BE2C (cell line): ENCODE measurements around the gene PI3.

ENCODE experiments used
- DNase-seq: peaks from one replicate; pipeline ENCODE4 v3.0.0-alpha.2; 2020
- H3K27me3 ChIP-seq: fragments of 250-450 bp; sonication (Bioruptor Pico); 2 replicates; pipeline ENCODE4 v1.5.1; 2020; ENCODE audit warnings: mild to moderate bottlenecking
- H3K36me3 ChIP-seq: fragments of 250-450 bp; sonication (Bioruptor Pico); 2 replicates; pipeline ENCODE4 v1.5.1; 2020; ENCODE audit warnings: mild to moderate bottlenecking
- H3K4me1 ChIP-seq: fragments of 250-450 bp; sonication (Bioruptor Pico); 2 replicates; pipeline ENCODE4 v1.5.1; 2020
- H3K4me3 ChIP-seq: 2 replicates; pipeline ENCODE4 v1.5.1; 2011; ENCODE audit warnings: low read depth, low read length
- H3K9me3 ChIP-seq: fragments of 250-450 bp; sonication (Bioruptor Pico); 2 replicates; pipeline ENCODE4 v1.5.1; 2020
- TF ChIP-seq, protein P1 (sequence below): IDR thresholded peaks from 2 replicates; pipeline ENCODE4 v1.5.1; 2012; ENCODE audit warnings: mild to moderate bottlenecking, low read depth, low read length

Gene PI3

DNA sequence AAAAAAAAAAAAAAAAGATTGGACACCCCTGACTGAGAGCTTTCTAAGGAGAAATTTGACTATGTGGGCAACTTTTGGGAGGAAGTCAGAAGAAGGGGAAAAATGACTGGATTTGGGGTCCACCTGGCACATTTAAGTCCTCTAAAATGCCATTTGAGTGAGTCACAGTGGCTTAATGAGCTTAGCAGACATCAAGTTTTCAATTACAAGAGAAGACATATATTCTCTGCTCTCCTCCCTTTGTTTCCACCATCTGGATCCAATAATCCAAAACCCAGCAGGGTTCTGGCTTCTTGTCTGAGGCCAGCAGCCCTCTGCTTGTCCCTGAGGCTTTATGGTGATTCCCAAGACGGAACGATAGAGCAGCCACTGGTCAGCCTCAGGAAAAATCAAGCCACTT lies 6.9 kb downstream of the PI3 start:
- DNase-seq: no peak
- H3K4me1 ChIP-seq: no peaks in the 10 kb centered on the region
- H3K4me3 ChIP-seq: no peak overlapping the region
- H3K27me3 ChIP-seq: peaks cover 8% of the 10 kb centered on the region; the same call in 1 of the 2 replicates
- TF ChIP-seq, protein P1, sequence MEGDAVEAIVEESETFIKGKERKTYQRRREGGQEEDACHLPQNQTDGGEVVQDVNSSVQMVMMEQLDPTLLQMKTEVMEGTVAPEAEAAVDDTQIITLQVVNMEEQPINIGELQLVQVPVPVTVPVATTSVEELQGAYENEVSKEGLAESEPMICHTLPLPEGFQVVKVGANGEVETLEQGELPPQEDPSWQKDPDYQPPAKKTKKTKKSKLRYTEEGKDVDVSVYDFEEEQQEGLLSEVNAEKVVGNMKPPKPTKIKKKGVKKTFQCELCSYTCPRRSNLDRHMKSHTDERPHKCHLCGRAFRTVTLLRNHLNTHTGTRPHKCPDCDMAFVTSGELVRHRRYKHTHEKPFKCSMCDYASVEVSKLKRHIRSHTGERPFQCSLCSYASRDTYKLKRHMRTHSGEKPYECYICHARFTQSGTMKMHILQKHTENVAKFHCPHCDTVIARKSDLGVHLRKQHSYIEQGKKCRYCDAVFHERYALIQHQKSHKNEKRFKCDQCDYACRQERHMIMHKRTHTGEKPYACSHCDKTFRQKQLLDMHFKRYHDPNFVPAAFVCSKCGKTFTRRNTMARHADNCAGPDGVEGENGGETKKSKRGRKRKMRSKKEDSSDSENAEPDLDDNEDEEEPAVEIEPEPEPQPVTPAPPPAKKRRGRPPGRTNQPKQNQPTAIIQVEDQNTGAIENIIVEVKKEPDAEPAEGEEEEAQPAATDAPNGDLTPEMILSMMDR: no peak
- H3K9me3 ChIP-seq: no peaks in the 10 kb centered on the region
- H3K36me3 ChIP-seq: no peaks in the 10 kb centered on the region

DNA sequence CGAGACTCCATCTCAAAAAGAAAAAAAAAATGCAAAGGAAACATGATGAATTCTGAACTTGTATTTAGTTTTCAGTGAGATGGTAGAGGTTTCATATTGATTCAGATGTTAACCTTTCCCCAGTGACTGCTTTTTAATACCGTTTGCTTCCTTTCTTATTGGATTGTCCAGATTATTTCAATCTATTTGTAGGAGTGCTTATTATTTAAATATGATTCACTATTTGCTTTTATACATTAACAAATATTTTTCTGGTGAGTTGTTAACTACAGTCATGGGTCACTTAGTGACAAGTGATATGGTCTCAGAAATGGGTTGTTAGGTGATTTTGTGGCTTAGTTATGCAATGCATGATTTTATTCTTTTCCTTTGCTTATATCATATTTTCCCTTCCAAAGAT lies 8.4 kb downstream of the PI3 start:
- H3K36me3 ChIP-seq: no peaks in the 10 kb centered on the region

DNA sequence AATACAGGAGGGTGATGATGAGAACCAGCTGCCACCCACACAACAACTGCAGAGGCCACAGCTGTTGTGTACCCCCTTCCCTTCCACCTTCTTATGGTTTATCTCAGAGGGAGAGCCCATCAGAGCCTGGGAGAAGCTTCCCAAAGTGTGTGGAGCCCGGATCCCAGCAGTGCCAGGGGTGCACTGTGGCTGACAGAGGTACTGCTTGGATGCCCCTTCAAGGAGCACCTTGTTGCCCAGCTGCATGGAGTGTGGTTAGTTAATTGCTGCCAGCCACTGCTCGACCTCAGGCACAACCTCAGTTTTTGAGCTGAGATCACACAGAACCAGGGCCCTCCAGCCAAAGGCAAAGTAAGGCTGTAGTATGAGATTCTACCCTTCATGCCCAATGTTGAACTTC lies 13.0 kb downstream of the PI3 start:
- no peak overlapping the region for H3K4me3 ChIP-seq
- H3K9me3 ChIP-seq: no peaks in the 10 kb centered on the region
- peaks cover 13% of the 10 kb centered on the region for H3K27me3 ChIP-seq
- H3K36me3 ChIP-seq: no peaks in the 10 kb centered on the region
- DNase-seq: no peak
- no peaks in the 10 kb centered on the region for H3K4me1 ChIP-seq
- TF ChIP-seq, protein P1: no peak

More for the DNA sequence above, 8.4 kb downstream of the PI3 start:
- Histone ChIP-seq H3K4me1 (no peaks in the 10 kb centered on the region), H3K4me3 (no peak overlapping the region), H3K27me3 (no peaks in the 10 kb centered on the region), H3K9me3 (no peaks in the 10 kb centered on the region)
- DNase-seq: no peak
- TF ChIP-seq, protein P1: no peak

DNA sequence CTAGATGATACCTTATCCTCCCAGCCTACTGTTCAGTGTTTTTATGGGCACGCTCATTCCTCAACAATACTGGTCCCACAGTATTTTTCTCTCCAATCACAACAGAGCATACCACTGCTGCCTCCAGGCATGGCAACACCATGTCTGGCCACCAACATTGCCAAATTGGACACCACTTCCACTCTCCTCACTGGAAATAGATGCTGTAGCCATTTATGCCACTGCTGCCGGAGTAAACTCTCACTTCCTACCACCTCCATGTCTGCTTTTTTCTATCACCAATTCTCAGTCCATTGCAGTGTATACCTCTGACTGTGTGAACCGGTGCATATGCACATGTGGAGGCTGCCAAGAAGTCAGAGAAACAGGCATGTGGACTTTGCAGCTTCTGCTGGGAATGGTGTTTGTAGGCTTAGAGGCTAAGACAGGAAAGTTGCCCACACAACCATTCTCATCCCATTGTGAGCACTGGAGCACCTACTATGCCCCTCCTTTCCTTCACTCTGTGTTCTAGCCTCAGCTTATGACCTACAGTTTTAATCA lies 14.4 kb downstream of the PI3 start:
- no peaks in the 10 kb centered on the region for H3K4me1 ChIP-seq
- no peak for DNase-seq

DNA sequence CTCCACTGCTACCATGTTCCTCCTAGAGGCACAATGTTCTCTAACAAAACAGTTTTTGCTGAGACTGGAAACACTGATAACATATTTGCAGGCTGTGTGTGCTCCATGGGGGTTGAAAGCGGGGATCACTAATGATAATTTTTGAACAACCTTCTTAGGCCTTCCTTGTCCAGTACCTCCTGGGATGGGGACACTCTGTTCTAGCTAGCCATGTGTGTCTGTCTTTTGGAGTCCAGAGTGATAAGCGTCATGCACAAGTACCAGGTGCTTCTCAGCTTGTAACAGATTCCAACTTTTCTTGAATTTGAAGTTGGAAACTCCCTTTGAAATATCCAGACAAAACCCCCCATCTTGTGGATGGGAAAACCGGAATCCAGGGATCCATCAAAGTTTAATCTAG lies 15.2 kb downstream of the PI3 start:
- TF ChIP-seq, protein P1: no peak
- Histone ChIP-seq H3K9me3 (no peaks in the 10 kb centered on the region), H3K36me3 (no peaks in the 10 kb centered on the region), H3K27me3 (peaks cover 13% of the 10 kb centered on the region), H3K4me1 (no peaks in the 10 kb centered on the region), H3K4me3 (no peak overlapping the region)
- DNase-seq: no peak

More for the DNA sequence above, 14.4 kb downstream of the PI3 start:
- H3K27me3 ChIP-seq: peaks cover 13% of the 10 kb centered on the region
- H3K4me3 ChIP-seq: no peak overlapping the region
- TF ChIP-seq, protein P1: no peak
- no peaks in the 10 kb centered on the region for H3K9me3 ChIP-seq
- no peaks in the 10 kb centered on the region for H3K36me3 ChIP-seq

DNA sequence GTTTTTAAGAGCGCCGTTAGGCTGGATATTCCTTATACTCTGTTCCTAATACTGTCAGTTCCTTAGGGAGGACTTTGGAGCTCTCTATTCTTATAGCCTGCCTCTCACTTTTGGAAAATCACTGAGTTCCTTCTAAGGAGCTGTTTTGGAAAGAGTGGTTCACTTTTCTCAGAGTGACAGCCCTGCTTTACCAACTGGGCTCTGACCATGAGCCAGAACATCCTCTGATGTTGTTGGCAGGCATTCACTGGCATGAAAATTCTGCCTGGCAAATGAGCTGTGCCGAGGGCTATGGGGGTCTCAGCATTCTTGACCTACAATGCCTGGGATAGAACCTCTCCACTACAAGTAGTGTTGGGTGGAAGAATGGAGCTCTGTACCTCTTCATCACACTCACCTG lies 17.2 kb downstream of the PI3 start:
- DNase-seq: no peak
- TF ChIP-seq, protein P1: no peak
- Histone ChIP-seq H3K36me3 (no peaks in the 10 kb centered on the region), H3K9me3 (no peaks in the 10 kb centered on the region), H3K27me3 (peaks cover 13% of the 10 kb centered on the region), H3K4me1 (no peaks in the 10 kb centered on the region), H3K4me3 (no peak overlapping the region)
